ENCODE data around the gene FRG1.
A peak's percentile ranks its signal among the peaks of the same experiment; 100 is the strongest.
"Not testable (repeated sequence)": the region's sequence is repeated elsewhere in the genome, so short reads cannot be mapped to it uniquely, and the experiment has no call there.

The FRG1 gene

GRCh38 chr4:189940178-189941004 is at the start of gene FRG1:
Gene FRG1, plus strand, starts transcription at chr4:189940872. Its CDS starts 138 bp downstream, at chr4:189941010.
- DNase-seq (ENCODE audit: low spot score): peak; percentile 86

- no peak for DNase-seq (ENCODE audit: low spot score)
These were observed 43.0 kb upstream of the FRG1 start for GRCh38 chr4:189897667-189898066.

GRCh38 chr4:189899481-189900015 is 41.1 kb upstream of the FRG1 start:
- DNase-seq (ENCODE audit: low spot score): not testable (repeated sequence)

- peak; percentile 16 for DNase-seq (ENCODE audit: low spot score)
These were observed 36.1 kb upstream of the FRG1 start for GRCh38 chr4:189904420-189905027.

- no peak for DNase-seq (ENCODE audit: low spot score)
These were observed 28.5 kb upstream of the FRG1 start for GRCh38 chr4:189912170-189912569.

- DNase-seq (ENCODE audit: low spot score): no peak
These were observed 23.3 kb upstream of the FRG1 start for GRCh38 chr4:189917161-189917891.

GRCh38 chr4:189921058-189921457 is 19.6 kb upstream of the FRG1 start:
- no peak for DNase-seq (ENCODE audit: low spot score)

GRCh38 chr4:189926742-189927141 is 13.9 kb upstream of the FRG1 start:
- DNase-seq (ENCODE audit: low spot score): not testable (repeated sequence)

GRCh38 chr4:189941005-189941450 is 356 bp downstream of the FRG1 start:
- DNase-seq (ENCODE audit: low spot score): no peak

- not testable (repeated sequence) for DNase-seq (ENCODE audit: low spot score)
These were observed 1.7 kb downstream of the FRG1 start for GRCh38 chr4:189942412-189942811.

- DNase-seq (ENCODE audit: low spot score): not testable (repeated sequence)
These were observed 3.4 kb downstream of the FRG1 start for GRCh38 chr4:189944077-189944476.

GRCh38 chr4:189946906-189947305 is 6.2 kb downstream of the FRG1 start:
- DNase-seq (ENCODE audit: low spot score): not testable (repeated sequence)

GRCh38 chr4:189948486-189948885 is 7.8 kb downstream of the FRG1 start:
- not testable (repeated sequence) for DNase-seq (ENCODE audit: low spot score)

- not testable (repeated sequence) for DNase-seq (ENCODE audit: low spot score)
These were observed 28.6 kb downstream of the FRG1 start for GRCh38 chr4:189969291-189969690.

GRCh38 chr4:189973646-189974045 is 33.0 kb downstream of the FRG1 start:
- no peak for DNase-seq (ENCODE audit: low spot score)

GRCh38 chr4:189974056-189974455 is 33.4 kb downstream of the FRG1 start:
- peak; percentile 8 for DNase-seq (ENCODE audit: low spot score)

GRCh38 chr4:189979196-189980047 is 38.8 kb downstream of the FRG1 start:
- no peak for DNase-seq (ENCODE audit: low spot score)

GRCh38 chr4:189980292-189980691 is 39.6 kb downstream of the FRG1 start:
- DNase-seq (ENCODE audit: low spot score): not testable (repeated sequence)

- DNase-seq (ENCODE audit: low spot score): no peak
These were observed 41.3 kb downstream of the FRG1 start for GRCh38 chr4:189981970-189982369.

- DNase-seq (ENCODE audit: low spot score): not testable (repeated sequence)
These were observed 43.3 kb downstream of the FRG1 start for GRCh38 chr4:189983916-189984526.

- not testable (repeated sequence) for DNase-seq (ENCODE audit: low spot score)
These were observed 44.0 kb downstream of the FRG1 start for GRCh38 chr4:189984661-189985060.

All from germinal center (tissue), 1 donor.